GM19240 (cell line): Measurements from ENCODE around the gene OLFM4.

Experiments
- DNase-seq: peaks from one replicate; pipeline ENCODE4 v3.0.0; 2011; ENCODE audit warnings: low spot score; ENCODE audit not compliant: insufficient read length

The OLFM4 gene

GRCh38 chr13:53066411-53066810, 37.8 kb downstream of the OLFM4 start:
- DNase-seq = no peak

- DNase-seq = no peak
Observed at GRCh38 chr13:53068585-53069520, 40.2 kb downstream of the OLFM4 start.

- no peak for DNase-seq
Observed at GRCh38 chr13:53069800-53070199, 41.2 kb downstream of the OLFM4 start.

- DNase-seq = no peak
Observed at GRCh38 chr13:53073711-53074110, 45.1 kb downstream of the OLFM4 start.

- no peak for DNase-seq
Observed at GRCh38 chr13:53074114-53074513, 45.5 kb downstream of the OLFM4 start.

GRCh38 chr13:53075356-53076041, 46.9 kb downstream of the OLFM4 start:
- DNase-seq = no peak

- DNase-seq = no peak
Observed at GRCh38 chr13:53079691-53080090, 51.1 kb downstream of the OLFM4 start.

- no peak for DNase-seq
Observed at GRCh38 chr13:53088871-53089270, 60.3 kb downstream of the OLFM4 start.

- DNase-seq = no peak
Observed at GRCh38 chr13:53089951-53090350, 61.3 kb downstream of the OLFM4 start.

GRCh38 chr13:53090461-53090860, 61.8 kb downstream of the OLFM4 start:
- no peak for DNase-seq

GRCh38 chr13:53092931-53093330, 64.3 kb downstream of the OLFM4 start:
- no peak for DNase-seq

- DNase-seq = no peak
Observed at GRCh38 chr13:53098455-53098854, 69.8 kb downstream of the OLFM4 start.

GRCh38 chr13:53100394-53101063, 71.9 kb downstream of the OLFM4 start:
- DNase-seq = no peak
